ENCODE measurements around the gene MMP24.
"Not testable (repeated sequence)": the region's sequence is repeated elsewhere in the genome, so short reads cannot be mapped to it uniquely, and the experiment has no call there.

The MMP24 gene

DNA sequence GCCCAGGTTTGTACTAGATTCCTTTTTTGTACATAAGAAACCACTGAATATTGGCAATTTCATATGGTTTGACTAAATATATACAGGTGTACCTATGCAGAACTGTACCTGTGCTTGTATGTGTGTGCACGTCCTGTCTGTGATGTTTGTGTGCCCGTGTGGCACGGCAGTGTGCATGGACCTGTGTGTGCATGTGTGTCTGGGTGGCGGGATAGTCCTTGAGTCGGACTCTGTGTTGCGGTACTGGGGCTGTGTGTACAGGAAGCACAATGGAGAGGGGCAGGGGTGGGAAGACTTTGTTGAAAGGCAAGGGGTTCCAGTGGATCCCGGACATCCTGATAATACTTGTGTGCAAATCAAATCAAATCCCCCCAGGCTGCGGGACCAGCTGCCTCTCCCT, 69.2 kb downstream of the MMP24 start:
- DNase-seq = no peak

DNA sequence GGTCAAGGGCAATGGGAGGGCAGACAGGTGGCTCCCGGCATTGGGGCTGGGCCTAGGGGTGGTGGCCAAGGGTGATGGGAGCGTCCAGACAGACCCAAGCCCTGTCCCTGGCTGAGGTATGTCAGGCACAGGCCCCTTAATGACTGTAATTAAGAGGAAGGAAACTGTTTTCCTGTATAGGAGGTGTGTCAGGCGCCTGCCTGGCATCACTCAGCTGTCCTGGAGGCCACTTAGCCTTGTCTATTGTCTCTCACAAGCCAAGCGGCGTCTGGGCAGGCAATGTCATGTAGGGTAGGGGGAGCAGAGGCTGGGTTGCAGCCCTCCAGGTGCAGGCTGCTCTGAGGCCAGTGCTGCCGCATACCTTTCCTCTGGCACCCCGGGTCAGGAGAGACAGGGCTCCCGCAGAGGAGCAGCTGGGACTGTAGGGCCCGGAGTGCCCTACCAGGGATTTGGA, 69.6 kb downstream of the MMP24 start:
- DNase-seq = peak; percentile 93

DNA sequence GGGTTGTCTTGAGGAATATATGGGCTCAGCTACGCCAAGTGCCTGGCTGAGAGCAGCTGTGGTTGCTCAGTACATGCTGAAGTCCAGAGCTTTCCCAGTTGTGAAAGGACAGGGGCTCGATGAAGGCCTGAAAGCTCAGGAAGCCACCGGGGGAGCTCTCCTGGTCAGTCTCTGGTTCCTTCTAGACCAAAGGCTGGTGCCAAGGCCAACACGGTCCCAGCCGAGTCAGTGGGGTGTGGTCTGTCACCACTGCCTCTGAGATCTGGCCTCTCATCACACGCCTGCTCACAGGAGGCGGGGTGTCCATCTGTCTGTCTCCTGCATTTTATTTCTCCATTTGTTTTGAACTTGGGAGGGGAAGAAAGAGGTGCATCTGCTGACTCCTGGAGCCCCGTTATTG, 70.7 kb downstream of the MMP24 start:
- peak; percentile 57 for DNase-seq

DNA sequence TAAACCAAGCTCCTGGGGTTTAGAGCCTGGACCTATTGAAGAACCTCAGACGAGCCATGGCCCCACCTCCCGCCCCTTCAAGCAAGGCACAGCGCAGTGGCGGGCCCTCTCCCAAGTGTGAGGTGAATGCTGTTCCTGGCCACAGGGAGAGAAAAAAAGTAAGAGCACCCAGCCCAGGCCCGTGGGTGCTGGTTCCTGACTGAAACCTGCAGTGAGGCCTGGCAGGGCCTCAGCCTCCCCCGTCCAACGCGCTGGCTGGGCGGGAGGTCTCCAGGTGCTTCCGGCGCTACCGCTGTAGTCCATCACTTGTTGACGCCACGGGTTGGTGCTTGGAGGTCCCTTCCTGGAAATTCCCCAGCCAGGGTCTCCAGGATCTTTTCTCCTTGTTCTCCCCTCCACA, 71.2 kb downstream of the MMP24 start:
- no peak for DNase-seq

DNA sequence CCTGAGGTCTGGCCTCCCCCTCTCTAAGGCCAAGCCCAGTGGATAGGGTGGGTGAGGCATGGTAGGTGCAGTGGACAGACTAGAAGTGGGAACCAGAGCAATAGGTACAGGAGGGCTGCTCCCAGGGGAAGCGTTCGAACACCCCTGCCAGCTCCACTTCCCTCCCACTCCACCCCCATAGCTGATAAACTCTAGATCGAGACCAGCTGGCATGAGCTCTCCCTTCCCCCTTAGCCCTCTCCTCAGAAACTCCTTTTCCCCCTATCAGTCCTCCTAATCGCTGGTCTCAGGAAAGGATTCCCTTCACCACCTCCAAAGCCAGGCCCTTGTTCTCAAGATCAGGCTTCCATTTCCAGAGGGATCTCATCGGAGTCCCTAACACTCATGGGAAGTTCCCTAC, 71.8 kb downstream of the MMP24 start:
- no peak for DNase-seq

DNA sequence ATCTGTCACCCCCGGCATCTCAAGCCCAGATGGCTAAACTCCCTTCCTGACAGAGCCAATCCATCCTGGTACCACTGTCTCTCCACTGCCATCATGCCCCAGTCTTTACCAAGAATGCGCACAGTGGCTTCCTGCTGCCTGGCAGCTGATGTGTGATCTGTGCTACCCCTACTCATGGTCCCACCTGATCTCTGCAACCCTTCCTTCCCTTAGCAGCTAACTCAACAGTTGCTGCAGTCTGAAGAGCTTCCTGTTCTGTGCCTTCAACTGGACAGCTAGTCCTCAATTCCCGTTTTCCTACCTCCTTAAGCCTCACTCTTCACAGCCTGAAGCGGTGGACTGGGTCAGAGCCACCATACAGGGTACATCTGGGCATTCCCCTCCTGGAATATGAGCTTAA, 73.3 kb downstream of the MMP24 start:
- no peak for DNase-seq

DNA sequence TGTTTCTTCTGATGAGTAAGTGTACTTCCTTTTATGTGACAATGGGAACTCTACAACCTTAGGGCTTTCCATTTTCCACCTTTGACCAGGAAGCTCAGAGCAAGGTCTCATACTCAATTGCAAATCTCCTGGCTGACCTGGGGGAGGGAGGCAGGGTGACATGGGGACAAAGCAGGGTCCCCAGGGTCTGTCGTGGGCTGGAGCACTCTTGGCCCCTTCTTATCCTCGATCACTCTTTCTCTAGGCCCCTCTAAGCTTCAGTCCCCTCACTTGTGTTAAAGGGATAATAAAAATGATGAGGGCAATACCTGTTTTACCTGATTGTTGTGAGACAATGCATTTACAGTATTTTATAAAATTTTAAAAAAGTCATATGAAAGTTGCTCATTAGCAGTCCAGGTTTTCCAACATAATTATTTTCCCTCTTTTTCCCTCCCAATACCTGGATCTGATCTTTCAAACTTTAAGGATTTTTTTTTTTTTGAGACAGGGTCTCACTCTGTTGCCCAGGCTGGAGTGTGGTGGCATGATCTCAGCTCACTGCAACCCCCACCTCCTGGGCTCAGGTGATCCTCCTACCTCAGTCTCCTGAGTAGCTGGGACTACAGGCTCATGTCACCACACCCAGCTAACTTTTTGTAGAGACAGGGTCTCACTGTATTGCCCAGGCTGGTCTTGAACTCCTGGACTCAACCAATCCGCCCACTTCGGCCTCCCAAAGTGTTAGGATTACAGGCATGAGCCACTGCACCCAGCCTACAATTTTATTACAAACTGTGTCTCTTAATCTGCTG, 74.2 kb downstream of the MMP24 start:
- DNase-seq = no peak

DNA sequence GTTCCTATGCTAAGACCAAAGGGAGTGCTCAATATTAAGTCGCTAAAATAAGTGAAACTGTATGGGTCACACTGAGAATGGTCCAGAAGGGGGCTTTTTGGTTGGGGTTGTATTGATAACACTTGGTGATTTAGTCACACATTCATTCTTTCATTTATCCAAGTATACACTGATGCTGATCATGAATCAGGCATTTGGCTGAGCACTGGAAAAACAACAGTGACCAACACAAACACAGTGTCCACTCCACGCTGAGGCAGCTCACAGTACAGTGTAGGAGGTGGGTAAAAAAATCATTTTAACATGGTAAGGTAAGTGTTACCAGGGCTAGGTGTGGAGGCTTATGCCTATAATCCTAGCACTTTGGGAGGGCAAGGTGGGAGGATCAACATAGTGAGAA, 74.9 kb downstream of the MMP24 start:
- DNase-seq = no peak

DNA sequence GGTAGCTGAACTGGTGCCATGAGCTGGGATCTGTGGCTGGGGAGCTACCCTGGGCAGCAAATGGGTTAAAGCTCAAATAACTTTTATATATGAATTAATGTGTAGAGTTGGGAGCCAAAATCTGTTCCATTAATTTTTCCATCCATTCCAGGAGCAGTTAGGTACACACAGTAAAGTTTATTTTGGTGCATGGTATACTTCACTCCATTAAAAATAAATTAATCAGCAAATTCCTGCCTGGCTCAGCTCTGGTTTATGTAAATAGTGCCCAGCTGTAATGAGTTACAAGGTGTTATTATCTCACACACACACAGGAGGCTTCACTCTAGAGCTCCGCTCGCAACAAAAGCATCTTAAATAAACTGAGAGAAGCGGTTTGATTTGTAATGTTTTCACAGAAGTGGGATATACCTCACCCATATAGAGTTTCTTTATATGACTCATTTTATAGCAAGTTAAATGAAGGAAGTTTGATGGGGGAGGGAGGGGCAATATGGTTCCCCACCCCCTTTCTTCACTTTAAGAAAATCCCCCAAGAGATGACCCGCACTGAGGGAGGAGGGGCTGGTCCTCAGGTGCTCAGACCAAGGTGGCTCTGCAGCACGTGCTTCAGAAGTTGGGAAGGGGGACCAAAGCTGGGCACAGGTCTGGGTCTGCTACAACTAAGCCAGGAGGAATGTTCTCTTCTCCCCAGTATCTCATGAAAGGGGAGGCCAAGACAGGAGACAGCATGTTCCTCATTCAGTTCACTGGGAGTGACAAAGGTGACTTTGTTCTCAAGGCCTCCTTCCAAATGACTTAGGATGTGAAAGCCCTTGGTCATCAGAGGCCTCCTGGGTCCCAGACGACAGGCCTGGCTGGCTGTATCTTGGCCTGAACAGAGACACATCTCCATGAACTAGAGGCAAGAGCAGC, 76.2 kb downstream of the MMP24 start:
- no peak for DNase-seq

DNA sequence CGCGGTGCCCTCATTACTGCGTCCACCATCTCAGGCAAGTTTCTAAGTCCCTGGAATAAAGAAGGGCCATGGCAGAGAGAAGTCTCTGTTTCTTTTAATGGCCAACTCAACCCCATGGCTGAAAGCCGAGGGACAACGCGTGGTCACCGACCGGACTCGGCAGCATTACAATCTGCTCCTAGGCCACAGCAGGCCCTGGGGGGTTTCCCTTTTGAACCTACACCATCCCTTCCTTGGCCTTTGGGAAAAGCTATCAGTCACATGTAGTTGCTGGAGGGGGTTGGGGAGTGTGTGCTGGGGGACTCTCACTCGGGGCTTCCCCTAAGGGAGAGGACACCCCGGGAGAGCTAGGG, 76.9 kb downstream of the MMP24 start:
- no peak for DNase-seq

DNA sequence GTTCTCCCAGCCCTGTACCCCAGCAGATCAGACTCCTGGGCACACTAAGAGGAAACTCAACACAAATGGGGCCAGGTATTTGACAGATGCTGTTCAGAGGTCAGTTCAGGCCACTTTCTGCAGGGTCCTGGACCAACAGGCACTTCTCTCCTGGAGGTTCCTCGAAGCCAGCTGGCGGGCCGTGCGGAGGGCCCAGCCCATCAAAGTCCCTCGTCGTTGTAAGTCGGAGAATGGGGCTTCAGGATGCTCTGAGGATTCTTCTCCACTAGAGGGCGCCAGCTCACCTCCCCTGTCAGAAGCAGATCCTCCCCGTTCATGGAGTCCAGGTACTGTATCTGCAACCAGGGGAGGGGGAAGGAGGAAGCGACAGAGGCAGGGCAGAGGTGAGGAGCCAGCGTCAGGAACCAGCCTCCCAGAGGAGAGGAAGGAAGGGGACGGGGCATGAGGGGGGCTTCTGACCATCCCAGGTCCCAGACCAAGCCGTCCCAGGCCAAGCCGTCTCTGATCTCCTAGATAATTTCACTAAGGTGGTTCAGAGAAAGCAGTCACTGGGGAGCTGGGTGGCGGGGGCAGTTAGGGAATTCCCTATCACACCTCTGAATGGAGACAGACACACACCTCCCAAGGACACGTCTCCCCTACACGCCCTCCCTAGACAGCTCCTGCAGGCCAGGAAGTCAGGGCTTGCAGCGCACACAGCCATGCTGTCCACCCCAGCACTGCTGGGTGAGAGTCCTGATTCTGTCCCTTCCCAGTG, 77.4 kb downstream of the MMP24 start:
- peak; percentile 97 for DNase-seq

DNA sequence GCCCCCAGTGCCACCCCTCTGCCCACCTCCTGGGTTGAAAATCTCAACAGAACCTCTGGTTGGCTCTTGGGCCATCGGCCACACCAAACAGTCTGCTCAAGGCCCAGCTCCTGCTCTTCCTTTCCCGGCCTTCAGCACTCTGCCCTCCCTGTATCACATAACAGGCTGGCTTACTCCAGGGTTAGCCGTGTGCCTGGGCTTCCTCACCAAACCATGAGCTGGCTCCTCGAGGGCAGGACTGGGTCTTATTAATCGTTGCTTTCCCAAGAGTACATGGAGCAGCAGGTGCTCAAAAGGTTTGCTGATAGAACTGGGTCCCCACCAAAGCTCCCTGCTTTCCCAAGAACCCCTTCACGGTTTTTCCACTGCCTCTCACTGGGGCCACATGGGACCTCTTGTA, 78.5 kb downstream of the MMP24 start:
- DNase-seq = no peak

DNA sequence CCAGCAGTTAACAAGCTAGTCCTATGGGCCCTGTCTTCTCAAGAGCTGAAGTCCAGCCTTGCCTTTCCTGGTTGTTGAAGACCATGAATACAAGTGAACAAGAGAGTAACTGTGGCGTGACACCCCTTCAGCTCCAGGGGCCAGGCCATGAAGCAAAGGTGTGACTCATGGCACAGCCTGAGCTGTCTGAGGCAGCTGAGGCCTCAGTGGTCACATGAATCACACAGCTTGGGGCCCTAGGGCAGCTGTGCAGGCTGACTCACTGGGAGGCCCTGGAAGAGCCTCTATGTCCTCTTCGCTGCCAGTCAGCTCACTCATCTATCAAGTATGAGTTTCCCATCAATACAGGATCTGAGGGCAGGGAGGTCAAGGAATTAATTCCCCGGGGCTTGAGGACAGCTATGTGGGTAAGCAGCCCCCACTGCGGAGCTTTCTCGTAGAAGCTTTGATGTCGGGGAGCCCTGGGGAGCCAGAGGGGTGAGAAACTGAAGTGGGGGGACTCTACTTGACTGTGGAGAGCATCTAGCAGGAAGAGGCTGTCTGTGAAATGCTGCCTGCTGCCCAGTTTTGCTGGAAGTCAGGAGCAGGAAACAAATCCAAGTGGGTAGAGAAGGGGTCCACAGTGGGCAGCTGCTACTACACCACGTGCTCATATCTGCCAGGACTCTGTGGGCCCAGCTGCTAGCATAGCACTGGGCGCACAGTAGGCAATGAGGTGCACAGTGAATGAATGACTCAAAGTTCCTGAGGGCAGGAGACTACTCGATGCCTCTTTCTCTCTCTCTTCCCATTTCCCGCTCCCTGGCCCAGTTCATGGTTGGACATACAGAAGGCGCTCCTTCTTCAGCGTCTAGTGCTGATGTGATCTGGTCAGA, 79.4 kb downstream of the MMP24 start:
- DNase-seq = peak; percentile 99

DNA sequence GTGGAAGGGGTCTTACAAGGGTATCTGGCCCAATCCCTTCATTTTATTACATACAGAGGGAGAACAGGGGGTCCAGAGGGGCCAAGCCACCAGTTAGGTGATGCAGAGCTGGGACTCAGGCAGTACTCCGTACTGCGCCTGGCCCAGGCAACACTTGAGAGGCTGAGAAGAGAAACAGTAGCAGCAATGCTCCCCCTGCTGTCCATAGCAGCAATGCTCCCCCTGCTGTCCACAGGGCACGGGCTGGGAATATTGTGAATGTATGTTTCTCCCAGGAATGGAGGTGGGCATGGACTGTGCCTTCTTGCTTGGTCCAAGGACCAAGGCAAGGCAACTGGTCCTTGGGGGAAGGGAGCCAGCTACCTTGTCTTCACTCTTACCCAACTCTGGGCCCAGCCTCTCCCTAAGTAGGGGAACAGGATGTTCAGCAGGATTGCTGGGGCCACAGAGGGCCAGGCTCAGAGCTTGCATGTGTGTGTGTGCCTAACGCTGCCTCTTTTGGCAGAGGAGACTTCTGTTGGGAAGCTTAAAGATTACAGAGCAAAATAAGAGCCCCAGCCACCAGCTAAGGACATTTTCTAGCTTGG, 80.5 kb downstream of the MMP24 start:
- DNase-seq = peak; percentile 89

DNA sequence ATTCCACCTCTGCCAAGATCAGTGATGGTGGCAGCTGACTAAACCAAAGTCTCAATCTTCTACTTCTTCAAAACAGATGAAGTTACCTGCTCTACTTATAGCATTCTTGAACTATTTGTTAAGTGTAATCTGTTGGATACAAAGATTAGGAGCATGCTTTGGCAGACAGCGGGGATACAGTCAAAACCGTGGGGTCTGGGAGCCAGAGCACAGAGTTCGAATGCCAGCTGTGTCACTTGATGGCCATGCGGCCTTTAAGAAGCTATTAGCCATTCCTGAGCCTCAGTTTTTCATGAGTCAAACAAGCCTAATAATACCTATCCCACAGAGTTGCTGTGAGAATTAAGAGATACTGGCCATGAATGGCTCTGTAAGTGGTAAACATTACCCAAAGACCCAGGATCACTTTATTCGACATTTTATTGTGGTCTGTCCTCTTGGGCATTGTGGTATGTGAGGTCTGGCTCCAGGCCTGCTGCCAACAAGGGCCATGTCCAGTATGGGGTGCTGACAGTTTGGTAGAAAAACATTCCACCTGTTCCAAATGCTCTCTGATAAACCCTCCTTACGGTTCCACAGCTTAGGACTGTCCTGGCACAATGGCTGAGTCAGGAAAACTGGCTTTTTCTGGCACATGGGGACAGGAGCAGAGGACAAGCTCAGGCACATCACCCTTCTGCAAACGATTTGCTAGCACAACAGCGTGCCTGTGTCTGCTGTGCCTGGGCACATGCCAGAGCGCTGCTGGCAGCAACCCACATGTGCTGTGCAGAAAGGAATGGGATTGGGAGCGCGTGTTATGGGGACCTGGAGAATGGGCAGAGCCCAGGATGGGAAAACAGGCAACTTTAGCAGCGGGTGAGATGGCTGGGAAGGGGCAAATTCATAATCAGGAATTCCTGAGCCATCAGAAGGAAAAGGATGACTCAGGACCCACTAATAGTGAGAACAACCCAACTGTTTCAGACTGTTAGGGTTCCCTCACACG, 81.5 kb downstream of the MMP24 start:
- DNase-seq = no peak

DNA sequence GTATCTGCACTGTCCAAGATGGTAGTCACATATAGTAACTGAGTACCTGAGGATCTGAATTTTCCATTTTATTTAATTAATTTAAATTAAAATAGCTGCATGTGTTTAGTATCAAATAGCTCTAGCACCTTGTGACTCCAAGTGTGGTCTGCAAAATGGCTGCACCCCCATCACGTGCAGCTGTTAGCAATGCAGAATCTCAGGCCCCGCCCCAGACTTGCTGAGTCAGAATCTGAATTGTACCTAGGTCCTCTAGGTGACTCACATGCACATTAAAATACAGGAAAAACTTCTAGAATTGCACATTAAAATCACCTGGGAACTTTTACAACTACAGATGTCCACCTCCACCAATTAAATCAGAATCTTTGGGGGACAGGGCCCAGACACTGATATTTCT, 84.9 kb downstream of the MMP24 start:
- DNase-seq = no peak

DNA sequence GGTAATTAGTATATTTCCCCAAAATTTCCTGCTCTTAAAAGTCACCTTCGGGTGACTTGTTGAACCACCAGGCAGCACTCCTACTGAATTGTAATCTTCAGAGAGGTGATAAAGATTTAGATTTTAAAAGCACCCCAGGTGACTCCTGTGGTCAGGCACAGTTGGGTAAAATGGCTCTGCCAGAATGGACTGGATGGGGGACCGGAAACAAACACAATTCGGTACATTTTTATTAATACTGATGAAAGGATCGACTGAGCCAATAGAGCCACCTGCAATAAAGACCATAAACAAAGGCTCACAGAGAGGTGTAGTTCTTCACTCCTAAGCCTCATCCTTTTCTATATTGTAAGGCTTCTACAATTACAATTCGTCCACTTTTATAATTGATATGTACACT, 85.3 kb downstream of the MMP24 start:
- no peak for DNase-seq

DNA sequence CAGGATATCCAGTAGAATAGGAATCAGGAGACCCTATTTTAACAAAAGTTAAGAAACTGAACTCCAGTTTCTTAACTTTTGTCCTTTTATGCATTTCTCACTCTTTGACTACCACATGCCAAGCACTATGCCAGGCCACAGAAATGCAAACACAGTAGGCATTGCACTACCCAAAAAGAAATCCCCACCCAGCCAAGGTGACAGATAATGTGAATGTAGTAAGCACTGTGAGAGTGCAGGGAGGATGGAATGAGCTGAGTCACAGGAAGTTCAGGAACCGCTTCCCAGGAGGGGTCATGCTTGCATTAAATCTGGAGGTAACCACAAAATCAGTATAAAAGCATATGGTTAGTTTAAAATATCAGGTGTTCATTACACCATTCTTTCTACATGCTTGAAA, 85.8 kb downstream of the MMP24 start:
- no peak for DNase-seq

DNA sequence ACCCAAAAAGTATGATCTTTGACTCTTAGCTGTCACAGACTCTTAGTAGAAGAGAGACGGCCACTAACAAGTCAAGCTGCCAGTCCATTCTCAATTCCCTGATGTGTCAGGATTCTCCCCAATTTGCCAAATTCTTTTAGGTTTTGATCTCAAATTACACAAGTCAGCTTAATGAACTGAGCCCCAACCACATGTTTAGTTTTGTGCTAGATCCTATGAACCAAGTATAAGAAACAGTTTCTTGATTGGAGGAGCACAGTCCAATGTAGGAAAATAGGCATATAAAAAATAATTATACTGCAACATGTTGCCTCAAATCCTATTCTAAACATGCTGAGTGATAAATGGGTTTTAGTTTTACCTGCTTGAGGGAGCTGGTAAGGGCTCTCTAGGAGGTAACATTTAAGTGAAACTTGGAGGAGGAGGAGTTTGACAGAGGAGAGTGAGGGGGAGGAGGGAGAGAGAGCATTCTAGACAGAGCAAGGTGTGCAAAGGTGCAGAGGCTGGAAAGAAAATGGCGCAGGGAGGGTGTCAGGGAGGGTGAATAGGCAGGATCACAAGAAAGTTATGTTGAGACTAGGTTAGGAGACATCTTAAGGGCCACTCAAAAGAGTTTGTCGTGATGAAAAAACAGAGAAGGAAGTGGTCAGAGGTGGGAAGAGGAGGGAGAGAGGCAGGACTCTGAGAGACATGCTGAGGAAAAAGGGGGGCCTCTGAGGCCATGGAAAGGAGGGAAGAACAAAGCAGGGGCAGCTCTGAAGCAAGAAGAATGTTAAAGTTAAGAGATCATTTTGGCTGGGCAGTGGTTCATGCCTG, 88.5 kb downstream of the MMP24 start:
- no peak for DNase-seq

DNA sequence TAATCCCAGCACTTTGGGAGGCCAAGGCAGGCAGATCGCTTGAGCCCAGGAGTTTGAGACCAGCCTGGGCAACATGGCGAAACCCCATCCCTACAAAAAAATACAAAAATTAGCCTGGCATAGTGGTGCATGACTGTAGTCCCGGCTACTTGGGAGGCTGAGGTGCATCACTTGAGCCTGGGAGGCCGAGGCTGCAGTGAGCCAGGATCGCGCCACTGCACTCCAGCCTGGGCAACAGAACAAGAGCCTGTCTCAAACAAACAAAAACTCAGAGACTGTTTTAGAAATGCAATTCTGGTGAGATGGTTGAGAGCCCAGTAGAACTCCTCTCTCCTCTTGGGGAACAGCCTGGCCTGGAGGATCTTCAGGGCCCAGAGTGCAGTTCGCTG, 89.1 kb downstream of the MMP24 start:
- not testable (repeated sequence) for DNase-seq
